B cell (primary cell): ENCODE data around the gene WDR87. TPM values are rescaled to one million over a fixed set of nuclear protein-coding genes. Genes with fewer than 3 reads are reported as not detected.

Experiments used
- ATAC-seq: fragments of 200-7000 bp; cut with Tn5 transposase; one replicate; pipeline ENCODE4 v1.10.0; 2021; ENCODE audit warnings: low read depth, mild to moderate bottlenecking, moderate number of reproducible peaks, moderate library complexity
- CTCF ChIA-PET: fragments of 350-600 bp; sonication (Branson Sonifier 250); formaldehyde crosslinking; loops from one replicate; lab custom pipeline; 2021; ENCODE audit warnings: antibody characterized with exemption, inconsistent platforms; lab: Charles Lee
- POLR2A ChIA-PET: fragments of 350-600 bp; sonication (Branson Sonifier 250); formaldehyde crosslinking; loops from one replicate; lab custom pipeline; 2021; ENCODE audit warnings: antibody characterized with exemption; lab: Charles Lee
- DNase-seq: peaks from one replicate; pipeline ENCODE4 v3.0.0; 2013
- H2AFZ ChIP-seq: 2 replicates; pipeline ENCODE4 v1.6.1; 2012; ENCODE audit warnings: mild to moderate bottlenecking, low read depth, low read length; ENCODE audit not compliant: insufficient read depth, poor library complexity, severe bottlenecking
- H3K27ac ChIP-seq, 2 donors: 1 replicate in 1 of 2; 2 replicates in 1 of 2; pipeline ENCODE4 v1.5.1; 2012 to 2013; ENCODE audit warnings: low read length in 2 of 2, mild to moderate bottlenecking in 2 of 2, moderate library complexity in 1 of 2
- H3K27me3 ChIP-seq, 4 experiments: fragments of 200-600 bp in 1 of 4; sonication (generic) in 1 of 4; replicated peaks in 1 of 4; 1 replicate in 2 of 4; 2 replicates in 2 of 4; pipeline versions ENCODE4 v1.6.1 to v1.7.0; 2013 to 2016; ENCODE audit warnings: low read length in 3 of 4, mild to moderate bottlenecking in 2 of 4, mixed read lengths in 1 of 4, moderate library complexity in 1 of 4; ENCODE audit not compliant: insufficient read depth in 4 of 4, control insufficient read depth in 3 of 4; ENCODE audit errors: control extremely low read depth in 1 of 4
- H3K36me3 ChIP-seq, 2 experiments: replicated peaks in 1 of 2; 1 replicate in 1 of 2; 2 replicates in 1 of 2; pipeline versions ENCODE4 v1.6.1 to v1.7.1; 2013; ENCODE audit warnings: low read length in 1 of 2; ENCODE audit not compliant: insufficient read depth in 2 of 2, control insufficient read depth in 1 of 2; ENCODE audit errors: control extremely low read depth in 1 of 2, extremely low read depth in 1 of 2
- H3K4me1 ChIP-seq, 2 donors: fragments of 200-600 bp in 1 of 2; sonication (generic) in 1 of 2; 1 replicate in 1 of 2; 2 replicates in 1 of 2; pipeline versions ENCODE4 v1.5.1 to v1.6.1; 2013 to 2017; ENCODE audit warnings: low read length in 2 of 2; ENCODE audit not compliant: control insufficient read depth in 2 of 2, insufficient read depth in 2 of 2
- H3K4me2 ChIP-seq: replicated peaks from 2 replicates; pipeline ENCODE3; 2012; ENCODE audit warnings: mild to moderate bottlenecking, low read depth, low read length; ENCODE audit not compliant: poor library complexity, severe bottlenecking
- H3K4me3 ChIP-seq, 5 experiments: fragments of 200-600 bp in 1 of 5; sonication (generic) in 1 of 5; 1 replicate in 3 of 5; 2 replicates in 2 of 5; pipeline versions ENCODE4 v1.5.1 to v1.7.0; 2011 to 2016; ENCODE audit warnings: low read length in 4 of 5, mild to moderate bottlenecking in 4 of 5, low read depth in 2 of 5, control low read depth in 1 of 5, moderate library complexity in 1 of 5; ENCODE audit not compliant: insufficient read depth in 1 of 5; ENCODE audit errors: control extremely low read depth in 1 of 5, extremely low read depth in 1 of 5
- H3K79me2 ChIP-seq: fragments of 200-600 bp; sonication (generic); one replicate; pipeline ENCODE4 v1.6.0; 2016; ENCODE audit warnings: low read length; ENCODE audit not compliant: control insufficient read depth, insufficient read depth
- H3K9ac ChIP-seq: fragments of 200-600 bp; sonication (generic); 2 replicates; pipeline ENCODE4 v1.6.1; 2017; ENCODE audit warnings: mild to moderate bottlenecking, low read length, moderate library complexity
- H3K9me3 ChIP-seq, 3 donors: one replicate each; pipeline versions ENCODE4 v1.6.1 to v1.7.1; 2013; ENCODE audit warnings: low read length in 2 of 3; ENCODE audit not compliant: control insufficient read depth in 2 of 3, insufficient read depth in 1 of 3; ENCODE audit errors: control extremely low read depth in 1 of 3
- H4K20me1 ChIP-seq: 2 replicates; pipeline ENCODE4 v1.6.0; 2012; ENCODE audit warnings: mild to moderate bottlenecking, low read length; ENCODE audit not compliant: insufficient read depth, control insufficient read depth, poor library complexity, severe bottlenecking
- H3K27ac Mint-ChIP-seq: one replicate; pipeline ENCODE4 v1.8.0; 2021; ENCODE audit warnings: mixed read lengths
- H3K27me3 Mint-ChIP-seq: one replicate; pipeline ENCODE4 v1.8.0; 2021; ENCODE audit warnings: mixed read lengths
- H3K4me1 Mint-ChIP-seq: one replicate; pipeline ENCODE4 v1.8.0; 2021; ENCODE audit warnings: mixed read lengths
- H3K4me3 Mint-ChIP-seq: one replicate; pipeline ENCODE4 v1.8.0; 2021; ENCODE audit warnings: mixed read lengths
- H3K9me3 Mint-ChIP-seq: one replicate; pipeline ENCODE4 v1.8.0; 2022; ENCODE audit warnings: mixed read lengths; ENCODE audit not compliant: insufficient read depth
- EZH2 ChIP-seq: IDR thresholded peaks from 2 replicates; pipeline ENCODE4 v1.6.1; 2012; ENCODE audit warnings: borderline replicate concordance, low read depth, mild to moderate bottlenecking, moderate library complexity, low read length; ENCODE audit not compliant: insufficient read depth, poor library complexity, severe bottlenecking
- WGBS: methylation state at CpG from one replicate; pipeline ENCODE4 v1.1.5; 2013; ENCODE audit warnings: missing lambda C conversion rate; ENCODE audit not compliant: insufficient coverage; 5-methylcytosine and 5-hydroxymethylcytosine counted together
- intact Hi-C: fragments of 100-400 bp; cut with micrococcal nuclease; formaldehyde crosslinking; loops from one replicate; pipeline ENCODE4 v1.10.0; 2022
- polyA plus RNA-seq: library from polyadenylated mRNA; depleted of rRNA; stranded (reverse); fragments of >200 nt; gene quantifications from 2 replicates; pipeline ENCODE4 v1.2.3, GENCODE V29; 2012
- total RNA-seq, 2 donors: library from RNA; stranded (reverse); fragments of 120-200 nt in 1 of 2; gene quantifications; 1 replicate in 1 of 2; 2 replicates in 1 of 2; pipeline versions ENCODE4 v1.2.3 to v1.2.4, GENCODE V29; 2013 to 2022
- TF ChIP-seq, protein P1 (sequence below): fragments of 200-600 bp; IDR thresholded peaks from one replicate; pipeline ENCODE4 v1.8.0; 2022; ENCODE audit warnings: antibody characterized with exemption, mild to moderate bottlenecking

WDR87 gene
- total and polyA plus RNA-seq, 2 donors (not counting 1 experiment from before 2014, with no cell fraction given): not detected

DNA sequence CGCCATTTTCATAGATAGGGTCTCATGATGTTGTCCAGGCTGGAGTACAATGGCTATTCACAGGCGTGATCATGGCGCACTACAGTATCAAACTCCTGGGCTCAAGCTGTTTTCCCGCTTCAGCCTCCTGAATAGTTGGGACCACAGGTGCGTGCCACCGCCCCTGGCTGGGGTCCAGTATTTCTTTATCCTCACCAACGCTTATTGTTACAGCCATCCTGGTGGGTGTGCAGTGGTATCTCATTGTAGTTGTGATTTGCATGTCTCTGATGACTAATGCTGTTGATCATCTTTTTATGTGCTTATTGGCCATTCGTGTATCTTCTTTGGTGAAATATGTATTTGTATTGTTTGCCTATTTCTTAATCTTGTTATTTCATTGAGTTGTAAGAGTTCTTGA lies 49.6 kb upstream of the WDR87 start:
- no peak for DNase-seq
- H3K36me3 ChIP-seq: no peaks in the 10 kb centered on the region
- peaks cover 70% of the 10 kb centered on the region for H3K4me1 Mint-ChIP-seq
- H3K9me3 ChIP-seq: peaks cover 0 to 11% (median under 1%) of the 10 kb centered on the region in 3 donors
- H3K27me3 Mint-ChIP-seq: no peaks in the 10 kb centered on the region
- 87% methylated on average over 3 of the region's 8 CpGs for WGBS
- H2AFZ ChIP-seq: no peak overlapping the region
- no peak overlapping the region for H3K4me2 ChIP-seq
- no peak overlapping the region for H3K4me3 ChIP-seq
- POLR2A ChIA-PET: no interaction called here
- intact Hi-C loops: no loop called here
- no peak overlapping the region for H3K9ac ChIP-seq
- ATAC-seq: no peak
- H3K27ac Mint-ChIP-seq: peak overlapping the region; percentile 43
- H3K79me2 ChIP-seq: peaks cover 91% of the 10 kb centered on the region
- CTCF ChIA-PET: interaction anchor here (1.0 kb wide), 1 partner anchor 54 kb away, joined by 4 read pairs; no protein-coding TSS in a partner anchor
- H3K4me1 ChIP-seq: peaks cover 81 to 89% of the 10 kb centered on the region in 2 donors
- H3K4me3 Mint-ChIP-seq: peak overlapping the region; percentile 3
- H3K27ac ChIP-seq: peak overlapping the region; percentile 15 to 54
- no peaks in the 10 kb centered on the region for H3K9me3 Mint-ChIP-seq
- no peaks in the 10 kb centered on the region for H4K20me1 ChIP-seq
- TF ChIP-seq, protein P1, sequence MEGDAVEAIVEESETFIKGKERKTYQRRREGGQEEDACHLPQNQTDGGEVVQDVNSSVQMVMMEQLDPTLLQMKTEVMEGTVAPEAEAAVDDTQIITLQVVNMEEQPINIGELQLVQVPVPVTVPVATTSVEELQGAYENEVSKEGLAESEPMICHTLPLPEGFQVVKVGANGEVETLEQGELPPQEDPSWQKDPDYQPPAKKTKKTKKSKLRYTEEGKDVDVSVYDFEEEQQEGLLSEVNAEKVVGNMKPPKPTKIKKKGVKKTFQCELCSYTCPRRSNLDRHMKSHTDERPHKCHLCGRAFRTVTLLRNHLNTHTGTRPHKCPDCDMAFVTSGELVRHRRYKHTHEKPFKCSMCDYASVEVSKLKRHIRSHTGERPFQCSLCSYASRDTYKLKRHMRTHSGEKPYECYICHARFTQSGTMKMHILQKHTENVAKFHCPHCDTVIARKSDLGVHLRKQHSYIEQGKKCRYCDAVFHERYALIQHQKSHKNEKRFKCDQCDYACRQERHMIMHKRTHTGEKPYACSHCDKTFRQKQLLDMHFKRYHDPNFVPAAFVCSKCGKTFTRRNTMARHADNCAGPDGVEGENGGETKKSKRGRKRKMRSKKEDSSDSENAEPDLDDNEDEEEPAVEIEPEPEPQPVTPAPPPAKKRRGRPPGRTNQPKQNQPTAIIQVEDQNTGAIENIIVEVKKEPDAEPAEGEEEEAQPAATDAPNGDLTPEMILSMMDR: no peak
- no peak for TF ChIP-seq EZH2
- H3K27me3 ChIP-seq: no peaks in the 10 kb centered on the region

DNA sequence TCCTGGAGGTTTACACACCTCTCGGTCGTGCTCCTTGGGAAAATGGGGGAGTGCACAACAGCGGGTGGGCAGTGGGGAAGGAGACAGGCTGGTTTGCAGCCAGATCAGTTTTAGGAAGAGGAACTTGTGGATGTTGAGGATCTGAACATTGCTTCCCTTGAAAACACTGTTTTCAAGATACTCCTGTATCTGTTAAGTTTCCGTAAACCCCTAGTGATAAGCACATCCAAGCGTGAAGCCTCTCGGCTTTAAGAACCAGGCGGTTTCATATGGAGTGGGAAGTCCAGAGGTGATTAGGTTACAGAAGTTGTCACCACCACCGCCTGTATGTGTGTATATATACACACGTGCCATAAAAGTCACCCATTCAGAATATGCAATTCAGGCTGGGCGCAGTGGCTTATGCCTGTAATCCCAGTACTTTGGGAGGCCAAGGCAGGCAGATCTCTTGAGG lies 48.1 kb upstream of the WDR87 start:
- H3K9ac ChIP-seq: no peak overlapping the region
- POLR2A ChIA-PET: interaction anchor here (1.5 kb wide), 1 partner anchor 22 kb away, joined by 3 read pairs; no protein-coding TSS in a partner anchor

More for the DNA sequence above, 48.1 kb upstream of the WDR87 start:
- H3K4me1 ChIP-seq: peaks cover 87 to 90% of the 10 kb centered on the region in 2 donors
- no peak for TF ChIP-seq EZH2
- TF ChIP-seq, protein P1: no peak
- no peaks in the 10 kb centered on the region for H3K9me3 Mint-ChIP-seq
- no peaks in the 10 kb centered on the region for H3K27me3 ChIP-seq
- peaks cover 95% of the 10 kb centered on the region for H3K79me2 ChIP-seq
- intact Hi-C loops: no loop called here
- ATAC-seq (no peak), DNase-seq (peak; percentile 31)
- H3K4me1 Mint-ChIP-seq: peaks cover 76% of the 10 kb centered on the region
- H3K27me3 Mint-ChIP-seq: no peaks in the 10 kb centered on the region
- H3K36me3 ChIP-seq: peaks cover 0 to 3% of the 10 kb centered on the region in 2 experiments
- peak overlapping the region; percentile 52 for H3K4me3 Mint-ChIP-seq
- H3K4me3 ChIP-seq: no peak overlapping the region
- no peak overlapping the region for H3K4me2 ChIP-seq
- H4K20me1 ChIP-seq: no peaks in the 10 kb centered on the region
- no peak overlapping the region for H2AFZ ChIP-seq
- H3K9me3 ChIP-seq: peaks cover 0 to 5% (median 0%) of the 10 kb centered on the region in 3 donors
- H3K27ac ChIP-seq: peak overlapping the region; percentile 54 to 95
- H3K27ac Mint-ChIP-seq: peak overlapping the region; percentile 89
- 65% methylated on average over 4 of the region's 10 CpGs for WGBS
- CTCF ChIA-PET: interaction anchor here (0.6 to 0.8 kb wide), 2 partner anchors 58 to 121 kb away, joined by 3 read pairs; no protein-coding TSS in a partner anchor
